Measurements from ENCODE around the gene VAV1.

DNA sequence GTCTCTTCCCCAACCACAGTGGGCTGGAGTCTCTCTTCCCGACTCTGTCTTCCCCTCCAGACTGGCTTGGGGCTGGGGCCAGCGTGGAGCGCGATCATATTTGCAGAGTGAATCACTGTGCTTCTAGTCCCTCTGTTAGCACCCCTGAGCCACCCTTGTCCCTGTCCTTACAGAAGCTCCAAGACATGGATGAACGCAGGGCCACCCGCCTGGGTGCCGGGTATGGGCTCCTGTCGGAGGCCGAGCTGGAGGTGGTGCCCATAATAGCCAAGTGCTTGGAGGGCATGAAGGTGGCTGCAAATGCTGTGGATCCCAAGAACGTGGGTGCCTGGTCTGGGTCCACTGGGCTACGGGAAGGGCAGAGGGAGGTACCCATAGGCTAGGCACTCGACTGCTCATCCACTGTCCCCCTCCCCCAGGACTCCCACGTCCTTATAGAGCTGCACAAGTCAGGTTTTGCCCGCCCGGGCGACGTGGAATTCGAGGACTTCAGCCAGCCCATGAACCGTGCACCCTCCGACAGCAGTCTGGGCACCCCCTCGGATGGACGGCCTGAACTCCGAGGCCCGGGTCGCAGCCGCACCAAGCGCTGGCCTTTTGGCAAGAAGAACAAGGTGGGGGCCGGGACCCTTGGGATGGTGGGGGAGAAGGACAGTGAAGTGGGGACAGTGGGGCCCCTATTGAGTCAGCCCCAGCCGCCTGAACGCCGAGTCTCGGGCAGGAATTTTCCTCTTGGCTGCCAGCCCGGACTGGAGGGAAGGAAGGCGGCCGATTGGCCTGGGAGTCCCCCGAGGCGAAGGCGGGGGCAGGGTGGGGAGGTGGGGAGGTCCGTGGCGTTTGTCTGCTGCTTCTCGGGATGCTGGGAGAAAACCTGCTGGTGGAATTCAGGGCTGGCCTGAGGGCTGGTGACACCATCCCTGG is 27.9 kb upstream of the VAV1 start:
- TF ChIP-seq, protein P1, sequence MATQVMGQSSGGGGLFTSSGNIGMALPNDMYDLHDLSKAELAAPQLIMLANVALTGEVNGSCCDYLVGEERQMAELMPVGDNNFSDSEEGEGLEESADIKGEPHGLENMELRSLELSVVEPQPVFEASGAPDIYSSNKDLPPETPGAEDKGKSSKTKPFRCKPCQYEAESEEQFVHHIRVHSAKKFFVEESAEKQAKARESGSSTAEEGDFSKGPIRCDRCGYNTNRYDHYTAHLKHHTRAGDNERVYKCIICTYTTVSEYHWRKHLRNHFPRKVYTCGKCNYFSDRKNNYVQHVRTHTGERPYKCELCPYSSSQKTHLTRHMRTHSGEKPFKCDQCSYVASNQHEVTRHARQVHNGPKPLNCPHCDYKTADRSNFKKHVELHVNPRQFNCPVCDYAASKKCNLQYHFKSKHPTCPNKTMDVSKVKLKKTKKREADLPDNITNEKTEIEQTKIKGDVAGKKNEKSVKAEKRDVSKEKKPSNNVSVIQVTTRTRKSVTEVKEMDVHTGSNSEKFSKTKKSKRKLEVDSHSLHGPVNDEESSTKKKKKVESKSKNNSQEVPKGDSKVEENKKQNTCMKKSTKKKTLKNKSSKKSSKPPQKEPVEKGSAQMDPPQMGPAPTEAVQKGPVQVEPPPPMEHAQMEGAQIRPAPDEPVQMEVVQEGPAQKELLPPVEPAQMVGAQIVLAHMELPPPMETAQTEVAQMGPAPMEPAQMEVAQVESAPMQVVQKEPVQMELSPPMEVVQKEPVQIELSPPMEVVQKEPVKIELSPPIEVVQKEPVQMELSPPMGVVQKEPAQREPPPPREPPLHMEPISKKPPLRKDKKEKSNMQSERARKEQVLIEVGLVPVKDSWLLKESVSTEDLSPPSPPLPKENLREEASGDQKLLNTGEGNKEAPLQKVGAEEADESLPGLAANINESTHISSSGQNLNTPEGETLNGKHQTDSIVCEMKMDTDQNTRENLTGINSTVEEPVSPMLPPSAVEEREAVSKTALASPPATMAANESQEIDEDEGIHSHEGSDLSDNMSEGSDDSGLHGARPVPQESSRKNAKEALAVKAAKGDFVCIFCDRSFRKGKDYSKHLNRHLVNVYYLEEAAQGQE (IDR thresholded peaks at IDR 0.05; ENCODE audit: insufficient read depth in 1 of 2, low read depth in 2 of 2, low read length in 2 of 2), result no peak
- TF ChIP-seq POLR2AphosphoS5 (IDR thresholded peaks at IDR 0.05; ENCODE audit: low read depth, low read length), result no peak
- no peak for TF ChIP-seq SIN3A (IDR thresholded peaks at IDR 0.05; ENCODE audit: borderline replicate concordance, insufficient read depth, low read length)
- no peak for TF ChIP-seq TAF1 (IDR thresholded peaks at IDR 0.05; ENCODE audit: borderline replicate concordance, insufficient read depth, low read length)
- TF ChIP-seq FOXP2 (optimal IDR thresholded peaks at IDR 0.05; ENCODE audit: borderline replicate concordance, extremely low read depth, extremely low read length, insufficient read depth), result no peak
